ACC112 (cell line): Measurements from ENCODE around the gene RBM15.

ENCODE experiments used
- H2AFZ ChIP-seq: fragments of 200-600 bp; sonication (generic); one replicate; pipeline ENCODE4 v1.6.0; 2017; ENCODE audit warnings: antibody characterized with exemption, low read length; ENCODE audit not compliant: unreplicated experiment
- H3K27ac ChIP-seq: fragments of 200-600 bp; sonication (generic); 2 replicates; pipeline ENCODE4 v1.5.1; 2014; ENCODE audit warnings: low read depth, mild to moderate bottlenecking, antibody characterized with exemption, low read length, moderate library complexity
- H3K27me3 ChIP-seq: fragments of 200-600 bp; sonication (generic); 2 replicates; pipeline ENCODE4 v1.6.1; 2014; ENCODE audit warnings: mild to moderate bottlenecking, antibody characterized with exemption, low read length, moderate library complexity, mixed read lengths; ENCODE audit not compliant: insufficient read depth
- H3K36me3 ChIP-seq: fragments of 200-600 bp; sonication (generic); 2 replicates; pipeline ENCODE4 v1.6.1; 2016; ENCODE audit warnings: mild to moderate bottlenecking, antibody characterized with exemption, low read length, moderate library complexity, mixed read lengths; ENCODE audit not compliant: insufficient read depth
- H3K4me1 ChIP-seq: fragments of 200-600 bp; sonication (generic); one replicate; pipeline ENCODE4 v1.6.1; 2016; ENCODE audit warnings: low read length, mixed read lengths; ENCODE audit not compliant: insufficient read depth, unreplicated experiment, control insufficient read depth
- H3K4me3 ChIP-seq: fragments of 200-600 bp; sonication (generic); 2 replicates; pipeline ENCODE4 v1.5.1; 2014; ENCODE audit warnings: mild to moderate bottlenecking, low read depth, low read length
- H3K79me2 ChIP-seq: fragments of 200-600 bp; sonication (generic); one replicate; pipeline ENCODE4 v1.6.0; 2016; ENCODE audit warnings: low read length; ENCODE audit not compliant: control insufficient read depth, unreplicated experiment, insufficient read depth

Gene RBM15

DNA sequence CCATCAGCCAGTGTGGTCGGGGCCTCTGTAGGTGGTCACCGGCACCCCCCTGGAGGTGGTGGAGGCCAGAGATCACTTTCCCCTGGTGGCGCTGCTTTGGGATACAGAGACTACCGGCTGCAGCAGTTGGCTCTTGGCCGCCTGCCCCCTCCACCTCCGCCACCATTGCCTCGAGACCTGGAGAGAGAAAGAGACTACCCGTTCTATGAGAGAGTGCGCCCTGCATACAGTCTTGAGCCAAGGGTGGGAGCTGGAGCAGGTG is 961 bp downstream of the RBM15 start:
- peak overlapping the region; percentile 84 for H3K4me3 ChIP-seq
- H3K36me3 ChIP-seq, result peaks cover 39% of the 10 kb centered on the region
- H3K79me2 ChIP-seq, result peaks cover 57% of the 10 kb centered on the region
- H3K4me1 ChIP-seq, result peaks cover 42% of the 10 kb centered on the region
- no peaks in the 10 kb centered on the region for H3K27me3 ChIP-seq
- peak overlapping the region; percentile 18 for H2AFZ ChIP-seq
- H3K27ac ChIP-seq, result peak overlapping the region; percentile 99; the same call in 1 of the 2 replicates

DNA sequence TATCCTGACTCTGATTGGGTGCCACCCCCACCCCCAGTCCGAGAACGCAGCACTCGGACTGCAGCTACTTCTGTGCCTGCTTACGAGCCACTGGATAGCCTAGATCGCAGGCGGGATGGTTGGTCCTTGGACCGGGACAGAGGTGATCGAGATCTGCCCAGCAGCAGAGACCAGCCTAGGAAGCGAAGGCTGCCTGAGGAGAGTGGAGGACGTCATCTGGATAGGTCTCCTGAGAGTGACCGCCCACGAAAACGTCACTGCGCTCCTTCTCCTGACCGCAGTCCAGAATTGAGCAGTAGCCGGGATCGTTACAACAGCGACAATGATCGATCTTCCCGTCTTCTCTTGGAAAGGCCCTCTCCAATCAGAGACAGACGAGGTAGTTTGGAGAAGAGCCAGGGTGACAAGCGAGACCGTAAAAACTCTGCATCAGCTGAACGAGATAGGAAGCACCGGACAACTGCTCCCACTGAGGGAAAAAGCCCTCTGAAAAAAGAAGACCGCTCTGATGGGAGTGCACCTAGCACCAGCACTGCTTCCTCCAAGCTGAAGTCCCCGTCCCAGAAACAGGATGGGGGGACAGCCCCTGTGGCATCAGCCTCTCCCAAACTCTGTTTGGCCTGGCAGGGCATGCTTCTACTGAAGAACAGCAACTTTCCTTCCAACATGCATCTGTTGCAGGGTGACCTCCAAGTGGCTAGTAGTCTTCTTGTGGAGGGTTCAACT is 2.1 kb downstream of the RBM15 start:
- no peak overlapping the region for H2AFZ ChIP-seq
- no peaks in the 10 kb centered on the region for H3K27me3 ChIP-seq
- peaks cover 48% of the 10 kb centered on the region for H3K4me1 ChIP-seq
- H3K4me3 ChIP-seq, result peak overlapping the region; percentile 84
- H3K27ac ChIP-seq, result no peak overlapping the region
- H3K79me2 ChIP-seq, result peaks cover 68% of the 10 kb centered on the region
- peaks cover 41% of the 10 kb centered on the region for H3K36me3 ChIP-seq

DNA sequence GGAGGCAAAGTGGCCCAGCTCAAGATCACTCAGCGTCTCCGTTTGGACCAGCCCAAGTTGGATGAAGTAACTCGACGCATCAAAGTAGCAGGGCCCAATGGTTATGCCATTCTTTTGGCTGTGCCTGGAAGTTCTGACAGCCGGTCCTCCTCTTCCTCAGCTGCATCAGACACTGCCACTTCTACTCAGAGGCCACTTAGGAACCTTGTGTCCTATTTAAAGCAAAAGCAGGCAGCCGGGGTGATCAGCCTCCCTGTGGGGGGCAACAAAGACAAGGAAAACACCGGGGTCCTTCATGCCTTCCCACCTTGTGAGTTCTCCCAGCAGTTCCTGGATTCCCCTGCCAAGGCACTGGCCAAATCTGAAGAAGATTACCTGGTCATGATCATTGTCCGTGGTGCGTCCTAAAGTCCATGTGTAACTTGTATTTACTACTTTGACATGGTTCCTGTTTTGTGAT is 2.7 kb downstream of the RBM15 start:
- Histone ChIP-seq H3K4me1 (peaks cover 48% of the 10 kb centered on the region), H3K27me3 (no peaks in the 10 kb centered on the region), H3K4me3 (peak overlapping the region; percentile 84), H2AFZ (no peak overlapping the region), H3K27ac (no peak overlapping the region), H3K36me3 (peaks cover 47% of the 10 kb centered on the region), H3K79me2 (peaks cover 74% of the 10 kb centered on the region)

DNA sequence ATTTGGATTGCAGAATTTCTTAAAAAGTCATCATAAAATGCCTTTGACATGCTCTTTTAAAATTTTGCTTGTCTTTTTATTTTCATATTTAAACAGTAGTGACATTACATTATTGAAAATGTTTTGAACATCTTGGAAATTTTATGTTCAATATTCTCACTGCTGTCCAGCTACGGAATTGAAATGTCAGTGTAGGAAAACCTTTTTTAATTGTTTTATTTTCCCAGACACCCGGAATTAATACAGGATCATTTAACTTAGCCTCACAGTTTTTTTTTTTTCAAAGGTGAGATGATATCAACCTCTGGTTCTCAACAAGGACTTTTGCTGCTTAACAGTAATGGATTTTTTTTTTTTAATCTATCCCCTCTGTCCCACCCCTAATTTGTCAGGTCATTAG is 4.1 kb downstream of the RBM15 start:
- Histone ChIP-seq H3K27ac (no peak overlapping the region), H3K79me2 (peaks cover 86% of the 10 kb centered on the region), H3K27me3 (no peaks in the 10 kb centered on the region), H3K36me3 (peaks cover 52% of the 10 kb centered on the region), H3K4me1 (peaks cover 62% of the 10 kb centered on the region), H3K4me3 (peak overlapping the region; percentile 84), H2AFZ (no peak overlapping the region)

DNA sequence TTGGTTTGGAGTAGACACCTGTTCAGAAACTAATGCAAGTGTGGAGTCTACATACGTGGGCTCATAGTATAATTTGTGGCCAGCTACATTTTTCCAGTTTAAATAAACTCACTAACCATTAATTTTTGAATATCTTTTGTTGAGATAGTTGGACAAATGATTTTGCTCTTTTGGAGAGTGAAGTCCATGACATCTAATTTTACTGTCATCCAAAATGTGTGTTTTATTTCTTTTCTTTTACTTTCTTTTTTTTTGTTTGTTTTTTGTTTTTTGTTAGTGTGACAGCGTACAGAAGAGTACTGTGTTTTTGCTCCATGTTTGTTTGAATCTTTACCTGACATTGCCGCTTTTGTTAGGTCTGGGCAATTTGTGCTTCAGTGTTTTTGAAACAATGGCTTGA is 5.0 kb downstream of the RBM15 start:
- no peaks in the 10 kb centered on the region for H3K27me3 ChIP-seq
- peaks cover 52% of the 10 kb centered on the region for H3K36me3 ChIP-seq
- peaks cover 71% of the 10 kb centered on the region for H3K4me1 ChIP-seq
- H3K27ac ChIP-seq, result no peak overlapping the region
- no peak overlapping the region for H2AFZ ChIP-seq
- peak overlapping the region; percentile 84 for H3K4me3 ChIP-seq
- peaks cover 95% of the 10 kb centered on the region for H3K79me2 ChIP-seq

DNA sequence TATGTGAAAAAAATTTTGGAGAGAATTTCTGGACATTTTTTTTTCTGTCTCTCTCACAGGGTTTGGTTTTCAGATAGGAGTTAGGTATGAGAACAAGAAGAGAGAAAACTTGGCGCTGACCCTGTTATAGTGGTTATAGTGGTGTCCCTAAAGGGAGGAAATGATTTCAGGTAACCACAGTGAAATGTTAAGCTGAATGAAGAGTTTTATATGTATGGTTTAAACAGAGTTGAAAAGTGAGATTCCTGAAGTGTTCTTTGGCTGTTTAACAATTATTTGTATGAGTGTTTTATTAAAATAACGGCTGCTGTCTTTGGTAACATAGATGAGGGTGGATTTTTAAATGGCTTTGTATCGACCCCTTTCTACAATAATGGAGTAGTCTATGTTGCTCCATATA is 6.3 kb downstream of the RBM15 start:
- Histone ChIP-seq H3K36me3 (peaks cover 54% of the 10 kb centered on the region), H3K27me3 (no peaks in the 10 kb centered on the region), H3K4me1 (peaks cover 78% of the 10 kb centered on the region), H3K4me3 (peak overlapping the region; percentile 22; the same call in 1 of the 2 replicates), H2AFZ (no peak overlapping the region), H3K79me2 (peaks cover 98% of the 10 kb centered on the region), H3K27ac (no peak overlapping the region)

DNA sequence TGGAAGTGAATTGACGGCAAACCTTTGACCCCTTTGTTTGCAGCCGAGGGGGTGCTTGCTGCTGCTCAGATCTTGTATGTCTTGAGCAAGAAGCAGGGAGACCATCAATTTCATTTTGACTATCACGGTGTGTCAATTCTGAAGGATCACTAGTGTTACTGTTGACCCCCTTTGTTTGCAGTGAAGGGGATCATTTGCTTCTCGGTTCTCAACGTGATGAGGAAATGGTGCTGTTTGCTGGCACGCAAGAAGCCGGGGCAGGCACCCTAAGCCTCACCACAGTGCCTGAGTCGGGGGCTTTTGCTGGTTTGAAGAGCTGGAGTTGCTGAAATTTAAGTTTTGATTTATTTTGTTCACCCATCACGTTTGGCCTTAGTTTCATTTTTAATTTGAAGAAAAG is 7.5 kb downstream of the RBM15 start:
- H3K27me3 ChIP-seq, result no peaks in the 10 kb centered on the region

DNA sequence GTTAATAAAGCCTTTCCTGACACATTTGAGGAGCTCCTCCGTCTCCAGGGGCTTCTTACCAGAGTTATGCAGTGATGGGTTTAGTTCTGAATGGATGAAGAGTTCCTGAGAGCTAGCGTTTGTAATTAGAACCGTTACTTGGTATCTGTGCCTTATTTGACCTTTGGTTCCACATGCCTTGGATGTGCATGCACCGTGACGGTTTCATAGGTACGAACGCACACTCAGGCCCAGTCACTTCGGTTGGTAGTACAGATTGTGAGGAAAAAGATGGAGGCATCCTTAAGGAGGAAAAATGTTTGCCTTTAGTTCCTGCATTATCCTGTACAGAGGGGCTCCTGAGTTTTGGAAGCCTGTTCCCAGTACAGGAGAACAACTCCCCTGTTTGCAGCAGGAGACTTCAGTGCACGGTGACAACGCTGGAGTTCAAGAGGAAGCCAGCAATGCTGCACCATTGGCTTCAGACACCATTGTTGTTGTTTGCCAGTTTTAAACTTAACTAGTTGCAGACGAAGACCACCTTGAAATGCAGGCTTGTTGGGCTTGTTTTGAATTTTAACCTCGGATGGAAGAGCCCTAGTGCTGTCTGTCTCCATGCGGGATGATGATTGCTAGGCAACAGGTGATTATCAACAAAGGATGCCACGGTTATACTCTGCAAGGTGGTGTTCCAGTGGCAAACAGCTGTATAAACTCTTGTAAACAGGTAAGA is 8.2 kb downstream of the RBM15 start:
- H3K27ac ChIP-seq, result no peak overlapping the region
- H2AFZ ChIP-seq, result no peak overlapping the region
- H3K27me3 ChIP-seq, result no peaks in the 10 kb centered on the region
- peaks cover 58% of the 10 kb centered on the region for H3K36me3 ChIP-seq
- peaks cover 67% of the 10 kb centered on the region for H3K4me1 ChIP-seq
- peak overlapping the region; percentile 35; the same call in 1 of the 2 replicates for H3K4me3 ChIP-seq
- peaks cover 98% of the 10 kb centered on the region for H3K79me2 ChIP-seq

More for the DNA sequence above, 7.5 kb downstream of the RBM15 start:
- H3K4me1 ChIP-seq, result peaks cover 73% of the 10 kb centered on the region
- H3K4me3 ChIP-seq, result no peak overlapping the region
- H3K27ac ChIP-seq, result no peak overlapping the region
- H2AFZ ChIP-seq, result no peak overlapping the region
- peaks cover 54% of the 10 kb centered on the region for H3K36me3 ChIP-seq
- peaks cover 98% of the 10 kb centered on the region for H3K79me2 ChIP-seq

DNA sequence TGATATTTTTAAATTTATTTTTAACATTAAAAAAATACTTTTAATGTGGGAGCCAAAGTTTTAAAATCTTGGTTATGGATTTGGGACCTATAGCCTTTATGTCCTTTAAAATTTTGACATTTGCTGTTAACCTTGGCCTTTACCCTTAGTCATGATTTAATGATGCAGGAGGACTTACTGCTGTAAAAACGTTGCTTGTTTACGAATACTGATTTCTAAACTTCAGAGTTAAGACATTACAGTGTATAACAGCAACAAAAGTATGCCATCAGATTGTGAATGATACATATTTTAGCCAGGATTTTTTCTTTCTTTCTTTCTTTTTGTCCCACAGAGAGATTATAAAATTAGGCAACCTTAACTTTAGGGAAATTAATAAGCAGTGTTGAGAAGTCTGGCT is 8.9 kb downstream of the RBM15 start:
- Histone ChIP-seq H3K36me3 (peaks cover 50% of the 10 kb centered on the region), H3K4me1 (peaks cover 60% of the 10 kb centered on the region), H3K4me3 (peak overlapping the region; percentile 10), H3K27ac (peak overlapping the region; percentile 44), H3K27me3 (no peaks in the 10 kb centered on the region), H2AFZ (no peak overlapping the region), H3K79me2 (peaks cover 92% of the 10 kb centered on the region)

DNA sequence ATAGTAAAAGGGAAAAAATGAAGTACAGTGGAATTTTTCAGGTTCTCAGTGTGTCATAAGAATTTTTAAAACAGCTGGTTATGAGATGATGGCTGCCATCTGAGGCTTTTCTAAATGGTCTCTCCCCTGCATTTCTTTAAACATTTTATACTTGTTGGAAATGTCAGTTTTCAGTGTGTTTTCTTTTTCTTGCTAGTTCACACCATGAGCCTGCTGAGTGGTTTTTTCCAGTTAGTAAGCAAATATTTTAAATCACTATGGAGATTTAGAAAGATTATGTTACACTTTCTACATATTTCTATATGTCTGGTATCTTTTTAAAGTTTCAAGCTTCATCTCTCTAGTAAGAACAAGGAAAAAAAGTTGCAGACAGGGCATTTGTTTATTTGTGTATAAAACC is 9.6 kb downstream of the RBM15 start:
- Histone ChIP-seq H3K4me1 (peaks cover 53% of the 10 kb centered on the region), H3K27ac (peak overlapping the region; percentile 44; the same call in 1 of the 2 replicates), H3K27me3 (no peaks in the 10 kb centered on the region), H3K79me2 (peaks cover 90% of the 10 kb centered on the region), H2AFZ (no peak overlapping the region), H3K36me3 (peaks cover 43% of the 10 kb centered on the region), H3K4me3 (peak overlapping the region; percentile 10)

DNA sequence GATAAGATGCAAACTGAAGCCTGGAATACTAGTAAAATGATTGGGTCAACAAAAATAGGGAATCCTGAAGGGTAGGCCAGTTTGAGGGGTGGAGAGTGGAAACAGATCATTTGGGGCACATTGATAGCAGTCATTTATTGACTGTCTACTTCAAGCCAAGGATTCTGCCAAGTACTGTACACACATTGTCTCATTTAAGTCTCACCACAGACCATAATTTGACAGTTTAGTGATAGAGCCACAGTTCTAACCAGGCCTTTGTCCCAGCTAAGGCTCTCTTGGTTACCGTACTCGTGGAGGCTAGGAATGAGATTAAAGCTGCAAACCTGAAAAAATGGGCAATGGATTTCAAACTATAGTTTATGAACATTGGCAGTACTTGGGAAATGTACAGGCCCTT is 11.2 kb downstream of the RBM15 start:
- H3K27me3 ChIP-seq, result no peaks in the 10 kb centered on the region
- H3K4me1 ChIP-seq, result peaks cover 42% of the 10 kb centered on the region
- H3K36me3 ChIP-seq, result peaks cover 30% of the 10 kb centered on the region
- no peak overlapping the region for H3K4me3 ChIP-seq
- no peak overlapping the region for H2AFZ ChIP-seq
- H3K27ac ChIP-seq, result no peak overlapping the region
- H3K79me2 ChIP-seq, result peaks cover 82% of the 10 kb centered on the region
